Measurements from ENCODE around the gene UVRAG. TPM values are rescaled to one million over a fixed set of nuclear protein-coding genes. Genes with fewer than 3 reads are reported as not detected.

Gene UVRAG
- total RNA-seq, 1 donor: 28.2 TPM

DNA sequence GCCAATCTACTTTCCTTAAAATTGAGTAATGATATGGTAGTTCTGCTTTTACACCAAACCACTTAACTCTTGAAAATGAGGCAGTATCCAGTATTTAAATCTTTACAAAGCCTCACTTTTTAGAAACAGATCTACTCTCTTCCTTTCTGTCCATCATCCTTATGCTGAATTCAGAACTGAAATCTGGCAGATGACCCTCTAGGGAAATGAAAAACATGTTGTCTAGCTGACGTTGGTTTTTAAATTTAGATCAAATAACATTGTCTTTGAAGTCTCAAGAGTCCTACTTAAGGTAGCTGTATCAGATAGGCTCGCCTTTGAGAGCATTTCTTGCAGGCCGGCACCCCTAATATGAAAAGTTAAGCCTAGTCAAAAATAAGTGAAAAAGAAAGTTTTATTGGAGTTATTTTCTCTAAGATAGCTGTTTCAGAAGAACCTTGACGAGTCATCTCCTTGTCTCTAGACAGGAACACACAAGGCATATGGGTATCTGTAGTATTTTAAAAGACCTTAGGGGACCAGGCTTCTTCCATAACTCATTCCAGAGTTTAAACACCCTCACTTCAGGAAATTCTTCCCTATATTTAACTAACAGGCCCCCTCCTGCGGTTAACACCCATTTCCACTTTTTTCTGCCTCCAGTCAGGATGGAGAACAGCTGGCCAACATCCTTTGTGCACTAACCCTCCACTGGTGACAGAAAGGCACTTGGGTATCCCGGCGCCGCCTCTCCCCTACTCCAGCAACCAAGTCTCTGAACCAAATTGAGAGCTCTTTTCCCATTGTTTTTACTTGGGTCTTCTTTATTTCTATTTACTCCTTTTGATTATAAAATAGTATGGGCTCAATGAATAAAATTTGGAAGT, 310.1 kb downstream of the UVRAG start:
- Histone ChIP-seq H3K9me3 (ENCODE audit: low read depth, low read length) (no peaks in the 10 kb centered on the region), H3K27me3 (ENCODE audit: insufficient read depth, low read length) (no peaks in the 10 kb centered on the region), H3K4me1 (ENCODE audit: insufficient read depth, low read length) (peaks cover 2% of the 10 kb centered on the region), H3K36me3 (ENCODE audit: insufficient read depth, low read length) (no peaks in the 10 kb centered on the region), H3K4me2 (ENCODE audit: insufficient read depth, low read length) (no peak overlapping the region), H2AFZ (ENCODE audit: low read length) (no peak overlapping the region), H4K20me1 (ENCODE audit: insufficient read depth, low read length) (no peaks in the 10 kb centered on the region), H3K4me3 (ENCODE audit: insufficient read depth, low read length) (no peak overlapping the region), H3K79me2 (ENCODE audit: insufficient read depth, low read length) (no peaks in the 10 kb centered on the region), H3K27ac (ENCODE audit: low read depth, low read length) (no peak overlapping the region)
- TF ChIP-seq, protein P1, sequence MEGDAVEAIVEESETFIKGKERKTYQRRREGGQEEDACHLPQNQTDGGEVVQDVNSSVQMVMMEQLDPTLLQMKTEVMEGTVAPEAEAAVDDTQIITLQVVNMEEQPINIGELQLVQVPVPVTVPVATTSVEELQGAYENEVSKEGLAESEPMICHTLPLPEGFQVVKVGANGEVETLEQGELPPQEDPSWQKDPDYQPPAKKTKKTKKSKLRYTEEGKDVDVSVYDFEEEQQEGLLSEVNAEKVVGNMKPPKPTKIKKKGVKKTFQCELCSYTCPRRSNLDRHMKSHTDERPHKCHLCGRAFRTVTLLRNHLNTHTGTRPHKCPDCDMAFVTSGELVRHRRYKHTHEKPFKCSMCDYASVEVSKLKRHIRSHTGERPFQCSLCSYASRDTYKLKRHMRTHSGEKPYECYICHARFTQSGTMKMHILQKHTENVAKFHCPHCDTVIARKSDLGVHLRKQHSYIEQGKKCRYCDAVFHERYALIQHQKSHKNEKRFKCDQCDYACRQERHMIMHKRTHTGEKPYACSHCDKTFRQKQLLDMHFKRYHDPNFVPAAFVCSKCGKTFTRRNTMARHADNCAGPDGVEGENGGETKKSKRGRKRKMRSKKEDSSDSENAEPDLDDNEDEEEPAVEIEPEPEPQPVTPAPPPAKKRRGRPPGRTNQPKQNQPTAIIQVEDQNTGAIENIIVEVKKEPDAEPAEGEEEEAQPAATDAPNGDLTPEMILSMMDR (IDR thresholded peaks at IDR 0.05; ENCODE audit: extremely low read depth, low read depth, low read length): no peak
- DNase-seq (ENCODE audit: insufficient read length, low spot score, missing footprints): no peak

GRCh38 chr11:76129729-76130128, 314.7 kb downstream of the UVRAG start:
- Histone ChIP-seq H3K36me3 (ENCODE audit: insufficient read depth, low read length) (no peaks in the 10 kb centered on the region), H2AFZ (ENCODE audit: low read length) (no peak overlapping the region), H4K20me1 (ENCODE audit: insufficient read depth, low read length) (peaks cover 2% of the 10 kb centered on the region), H3K27me3 (ENCODE audit: insufficient read depth, low read length) (no peaks in the 10 kb centered on the region), H3K4me1 (ENCODE audit: insufficient read depth, low read length) (peaks cover 2% of the 10 kb centered on the region), H3K4me3 (ENCODE audit: insufficient read depth, low read length) (no peak overlapping the region), H3K4me2 (ENCODE audit: insufficient read depth, low read length) (no peak overlapping the region), H3K9me3 (ENCODE audit: low read depth, low read length) (no peaks in the 10 kb centered on the region), H3K79me2 (ENCODE audit: insufficient read depth, low read length) (no peaks in the 10 kb centered on the region), H3K27ac (ENCODE audit: low read depth, low read length) (no peak overlapping the region)
- no peak for DNase-seq (ENCODE audit: insufficient read length, low spot score, missing footprints)
- TF ChIP-seq, protein P1 (IDR thresholded peaks at IDR 0.05; ENCODE audit: extremely low read depth, low read depth, low read length): no peak

GRCh38 chr11:76131142-76131541, 316.1 kb downstream of the UVRAG start:
- no peak for DNase-seq (ENCODE audit: insufficient read length, low spot score, missing footprints)
- H3K36me3 ChIP-seq (ENCODE audit: insufficient read depth, low read length): no peaks in the 10 kb centered on the region
- no peaks in the 10 kb centered on the region for H3K79me2 ChIP-seq (ENCODE audit: insufficient read depth, low read length)
- no peak overlapping the region for H3K4me2 ChIP-seq (ENCODE audit: insufficient read depth, low read length)
- no peaks in the 10 kb centered on the region for H3K4me1 ChIP-seq (ENCODE audit: insufficient read depth, low read length)
- H2AFZ ChIP-seq (ENCODE audit: low read length): no peak overlapping the region
- H3K9me3 ChIP-seq (ENCODE audit: low read depth, low read length): no peaks in the 10 kb centered on the region
- H3K4me3 ChIP-seq (ENCODE audit: insufficient read depth, low read length): no peak overlapping the region
- TF ChIP-seq, protein P1 (IDR thresholded peaks at IDR 0.05; ENCODE audit: extremely low read depth, low read depth, low read length): no peak
- H3K27ac ChIP-seq (ENCODE audit: low read depth, low read length): no peak overlapping the region
- peaks cover 2% of the 10 kb centered on the region for H4K20me1 ChIP-seq (ENCODE audit: insufficient read depth, low read length)
- H3K27me3 ChIP-seq (ENCODE audit: insufficient read depth, low read length): no peaks in the 10 kb centered on the region

Measured in osteoblast (primary cell).